Hepatocyte (in vitro differentiated cells): ENCODE results near the gene ZNF185. TPM values are rescaled to one million over a fixed set of nuclear protein-coding genes. Genes with fewer than 3 reads are reported as not detected.

Experiments used
- DNase-seq: peaks from one replicate; pipeline ENCODE4 v3.0.0-alpha.2; 2016; ENCODE audit warnings: low spot score
- H2AFZ ChIP-seq: fragments of 200-600 bp; sonication (generic); 2 replicates; pipeline ENCODE4 v1.6.0; 2016; ENCODE audit warnings: antibody characterized with exemption, mild to moderate bottlenecking
- H3K27ac ChIP-seq: fragments of 200-600 bp; sonication (generic); 2 replicates; pipeline ENCODE4 v1.5.1; 2016; ENCODE audit warnings: mild to moderate bottlenecking
- H3K27me3 ChIP-seq: fragments of 200-600 bp; sonication (generic); 2 replicates; pipeline ENCODE4 v1.6.1; 2016
- H3K36me3 ChIP-seq: fragments of 200-600 bp; sonication (generic); replicated peaks from 2 replicates; pipeline ENCODE4 v1.5.1; 2016; ENCODE audit warnings: low read depth; ENCODE audit not compliant: insufficient read depth
- H3K4me1 ChIP-seq: fragments of 200-600 bp; sonication (generic); 2 replicates; pipeline ENCODE4 v1.5.1; 2016; ENCODE audit warnings: mild to moderate bottlenecking, moderate library complexity; ENCODE audit not compliant: insufficient read depth
- H3K4me2 ChIP-seq: fragments of 200-600 bp; sonication (generic); 2 replicates; pipeline ENCODE4 v1.6.0; 2016
- H3K4me3 ChIP-seq: fragments of 200-600 bp; sonication (generic); 2 replicates; pipeline ENCODE4 v1.5.1; 2016; ENCODE audit warnings: mild to moderate bottlenecking
- H3K79me2 ChIP-seq: fragments of 200-600 bp; sonication (generic); 2 replicates; pipeline ENCODE4 v1.6.0; 2017; ENCODE audit warnings: mild to moderate bottlenecking
- H3K9me2 ChIP-seq: fragments of 200-600 bp; sonication (generic); replicated peaks from 2 replicates; pipeline ENCODE4 v1.6.0; 2017; ENCODE audit warnings: mild to moderate bottlenecking; ENCODE audit not compliant: insufficient read depth
- H3K9me3 ChIP-seq: fragments of 200-600 bp; sonication (generic); 2 replicates; pipeline ENCODE4 v1.5.1; 2016; ENCODE audit warnings: low read depth, mild to moderate bottlenecking
- H4K20me1 ChIP-seq: fragments of 200-600 bp; sonication (generic); 2 replicates; pipeline ENCODE4 v1.6.0; 2016; ENCODE audit warnings: mild to moderate bottlenecking; ENCODE audit not compliant: insufficient read depth, poor library complexity, severe bottlenecking
- EZH2 ChIP-seq: fragments of 200-600 bp; sonication (generic); IDR thresholded peaks from 2 replicates; pipeline ENCODE4 v1.6.1; 2016; ENCODE audit warnings: antibody characterized with exemption, mild to moderate bottlenecking, borderline replicate concordance
- EZH2phosphoT487 ChIP-seq: fragments of 200-600 bp; sonication (generic); IDR thresholded peaks from one replicate; pipeline ENCODE4 v1.6.1; 2018; ENCODE audit warnings: antibody characterized with exemption, mild to moderate bottlenecking, low read depth, moderate library complexity; ENCODE audit not compliant: unreplicated experiment, severe bottlenecking
- WGBS: methylation state at CpG from one replicate; pipeline ENCODE4 v1.1.6; 2016; ENCODE audit warnings: low lambda C conversion rate; ENCODE audit errors: missing lambda C conversion rate; 5-methylcytosine and 5-hydroxymethylcytosine counted together
- polyA plus RNA-seq: library from polyadenylated mRNA; unstranded; fragments of >200 nt; fragmentation: Nextera tagmentation; extraction: Ambion mirVana; gene quantifications from 2 replicates; pipeline ENCODE4 v1.2.1, GENCODE V29; 2016
- total RNA-seq: library from RNA; depleted of rRNA; stranded (reverse); fragments of >200 nt; gene quantifications from 2 replicates; pipeline ENCODE4 v1.2.3, GENCODE V29; 2014
- TF ChIP-seq, protein P1 (sequence below): fragments of 200-600 bp; sonication (generic); IDR thresholded peaks from 2 replicates; pipeline ENCODE4 v1.5.1; 2016; ENCODE audit warnings: antibody characterized with exemption, mild to moderate bottlenecking; ENCODE audit not compliant: poor library complexity

The ZNF185 gene
- total and polyA plus RNA-seq, 2 experiments from 2014 or later = 10.8 to 18.1 TPM

DNA sequence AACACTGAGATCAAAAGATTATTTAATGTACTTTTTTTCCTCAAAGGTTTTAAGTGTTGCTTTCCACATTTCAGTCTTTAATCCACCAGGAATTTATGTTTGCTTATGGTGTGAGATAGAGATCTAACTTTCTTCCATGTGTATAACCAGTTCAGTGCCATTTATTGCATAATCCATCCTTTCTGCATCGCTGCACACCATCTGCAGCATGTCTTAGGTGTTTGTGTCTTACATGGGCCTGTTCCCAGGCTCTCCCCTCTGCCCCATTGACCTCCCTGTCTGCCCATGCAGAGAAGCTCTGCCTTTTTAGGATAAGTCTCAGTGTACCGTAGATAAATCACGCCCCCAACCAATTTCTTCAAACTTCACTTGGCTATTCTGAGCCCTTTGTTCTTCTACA lies 36.8 kb upstream of the ZNF185 start:
- H3K4me1 ChIP-seq = no peaks in the 10 kb centered on the region
- H3K79me2 ChIP-seq = no peaks in the 10 kb centered on the region
- no peak overlapping the region for H3K27ac ChIP-seq
- H3K27me3 ChIP-seq = no peaks in the 10 kb centered on the region
- 68% methylated on average over 3 of the region's 3 CpGs for WGBS
- DNase-seq = no peak
- H2AFZ ChIP-seq = no peak overlapping the region
- TF ChIP-seq EZH2 (no peak), EZH2phosphoT487 (no peak)
- TF ChIP-seq, protein P1, sequence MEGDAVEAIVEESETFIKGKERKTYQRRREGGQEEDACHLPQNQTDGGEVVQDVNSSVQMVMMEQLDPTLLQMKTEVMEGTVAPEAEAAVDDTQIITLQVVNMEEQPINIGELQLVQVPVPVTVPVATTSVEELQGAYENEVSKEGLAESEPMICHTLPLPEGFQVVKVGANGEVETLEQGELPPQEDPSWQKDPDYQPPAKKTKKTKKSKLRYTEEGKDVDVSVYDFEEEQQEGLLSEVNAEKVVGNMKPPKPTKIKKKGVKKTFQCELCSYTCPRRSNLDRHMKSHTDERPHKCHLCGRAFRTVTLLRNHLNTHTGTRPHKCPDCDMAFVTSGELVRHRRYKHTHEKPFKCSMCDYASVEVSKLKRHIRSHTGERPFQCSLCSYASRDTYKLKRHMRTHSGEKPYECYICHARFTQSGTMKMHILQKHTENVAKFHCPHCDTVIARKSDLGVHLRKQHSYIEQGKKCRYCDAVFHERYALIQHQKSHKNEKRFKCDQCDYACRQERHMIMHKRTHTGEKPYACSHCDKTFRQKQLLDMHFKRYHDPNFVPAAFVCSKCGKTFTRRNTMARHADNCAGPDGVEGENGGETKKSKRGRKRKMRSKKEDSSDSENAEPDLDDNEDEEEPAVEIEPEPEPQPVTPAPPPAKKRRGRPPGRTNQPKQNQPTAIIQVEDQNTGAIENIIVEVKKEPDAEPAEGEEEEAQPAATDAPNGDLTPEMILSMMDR = no peak
- H3K4me2 ChIP-seq = no peak overlapping the region
- H3K36me3 ChIP-seq = peaks cover 6% of the 10 kb centered on the region
- H3K9me3 ChIP-seq = no peaks in the 10 kb centered on the region
- H4K20me1 ChIP-seq = no peaks in the 10 kb centered on the region
- H3K4me3 ChIP-seq = no peak overlapping the region
- no peaks in the 10 kb centered on the region for H3K9me2 ChIP-seq

DNA sequence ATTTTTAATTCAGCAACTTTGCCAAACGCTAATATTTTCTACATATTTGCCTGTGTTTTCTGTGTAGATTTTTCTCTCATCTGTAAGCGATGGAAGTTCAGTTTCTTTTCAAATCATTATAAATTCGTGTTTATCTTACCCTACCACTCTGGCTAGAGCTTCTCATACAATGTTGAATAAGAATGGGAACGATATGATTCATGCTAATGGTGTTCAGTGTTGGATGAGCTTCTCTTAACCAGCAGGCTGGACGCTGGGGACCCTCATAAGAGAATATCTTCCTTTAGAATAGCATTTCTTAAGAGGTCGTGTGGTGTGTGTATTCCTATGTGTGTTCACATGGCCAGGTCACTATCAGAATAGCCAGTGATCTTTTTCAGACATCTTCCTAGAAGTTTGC lies 36.0 kb upstream of the ZNF185 start:
- TF ChIP-seq, protein P1 = no peak
- TF ChIP-seq EZH2phosphoT487 = no peak
- TF ChIP-seq EZH2 = no peak
- Histone ChIP-seq H3K36me3 (peaks cover 6% of the 10 kb centered on the region), H3K4me2 (no peak overlapping the region), H4K20me1 (no peaks in the 10 kb centered on the region), H2AFZ (no peak overlapping the region), H3K4me3 (no peak overlapping the region), H3K9me2 (no peaks in the 10 kb centered on the region), H3K27ac (no peak overlapping the region), H3K79me2 (no peaks in the 10 kb centered on the region), H3K27me3 (no peaks in the 10 kb centered on the region), H3K9me3 (no peaks in the 10 kb centered on the region), H3K4me1 (no peaks in the 10 kb centered on the region)
- WGBS = 79% methylated on average over 6 of the region's 6 CpGs
- DNase-seq = no peak

DNA sequence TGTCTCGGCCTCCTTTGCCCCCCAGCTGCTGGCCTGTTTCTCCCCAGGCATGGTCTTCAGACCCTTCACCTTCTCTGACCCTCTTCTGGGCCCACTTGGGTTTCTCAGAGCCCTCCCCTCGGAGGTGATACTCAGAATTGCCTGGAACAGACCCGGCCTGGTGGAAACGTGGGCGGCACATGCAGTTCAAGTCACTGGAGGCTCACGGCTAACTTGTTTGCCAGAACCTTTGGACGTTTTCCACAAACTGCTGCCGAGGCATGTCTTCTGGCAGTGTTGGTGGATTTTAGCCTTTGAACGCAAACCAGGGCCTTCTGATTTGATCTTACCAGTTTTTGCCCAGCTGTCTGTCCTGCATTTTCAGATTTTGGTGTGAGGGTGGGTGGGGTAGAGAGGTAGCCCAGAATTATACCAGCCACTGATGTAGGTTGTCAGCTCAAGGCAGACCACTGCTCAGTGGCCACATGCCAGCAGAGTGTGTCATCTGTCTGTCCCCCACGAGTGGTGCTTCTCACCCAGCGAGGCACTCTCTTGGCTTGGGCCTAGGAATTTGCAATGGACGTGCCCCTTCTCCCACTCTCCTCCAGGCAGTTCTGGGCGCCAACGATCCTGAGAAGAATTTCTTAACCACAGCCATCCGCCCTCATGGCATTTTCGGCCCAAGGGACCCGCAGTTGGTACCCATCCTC lies 32.5 kb upstream of the ZNF185 start:
- H3K9me3 ChIP-seq = no peaks in the 10 kb centered on the region
- H3K4me3 ChIP-seq = no peak overlapping the region
- H4K20me1 ChIP-seq = no peaks in the 10 kb centered on the region
- H3K4me1 ChIP-seq = no peaks in the 10 kb centered on the region
- no peaks in the 10 kb centered on the region for H3K9me2 ChIP-seq
- no peaks in the 10 kb centered on the region for H3K36me3 ChIP-seq
- no peak overlapping the region for H2AFZ ChIP-seq
- TF ChIP-seq EZH2phosphoT487 (no peak), EZH2 (no peak)
- TF ChIP-seq, protein P1 = no peak
- H3K27ac ChIP-seq = no peak overlapping the region
- 84% methylated on average over 17 of the region's 17 CpGs for WGBS
- DNase-seq = no peak
- no peak overlapping the region for H3K4me2 ChIP-seq
- no peaks in the 10 kb centered on the region for H3K79me2 ChIP-seq
- no peaks in the 10 kb centered on the region for H3K27me3 ChIP-seq
